IMR-90 (cell line): ENCODE results near the gene WIPF2.

Experiments used
- POLR2A ChIP-seq: IDR thresholded peaks from 2 replicates; pipeline ENCODE4 v1.6.1; 2012; ENCODE audit warnings: mild to moderate bottlenecking, low read depth, low read length
- SMC3 ChIP-seq: fragments of 150-350 bp; IDR thresholded peaks from 2 replicates; pipeline ENCODE4 v1.6.1; 2016; ENCODE audit warnings: low read depth, mild to moderate bottlenecking, antibody characterized with exemption, low read length, moderate library complexity
- TF ChIP-seq, protein P1 (sequence below): conservative IDR thresholded peaks from 2 replicates; pipeline ENCODE4 v1.5.1; 2012; ENCODE audit warnings: mild to moderate bottlenecking, low read depth, low read length, improper control_type of control experiment

- TF ChIP-seq POLR2A (no peak), SMC3 (no peak)
- TF ChIP-seq, protein P1, sequence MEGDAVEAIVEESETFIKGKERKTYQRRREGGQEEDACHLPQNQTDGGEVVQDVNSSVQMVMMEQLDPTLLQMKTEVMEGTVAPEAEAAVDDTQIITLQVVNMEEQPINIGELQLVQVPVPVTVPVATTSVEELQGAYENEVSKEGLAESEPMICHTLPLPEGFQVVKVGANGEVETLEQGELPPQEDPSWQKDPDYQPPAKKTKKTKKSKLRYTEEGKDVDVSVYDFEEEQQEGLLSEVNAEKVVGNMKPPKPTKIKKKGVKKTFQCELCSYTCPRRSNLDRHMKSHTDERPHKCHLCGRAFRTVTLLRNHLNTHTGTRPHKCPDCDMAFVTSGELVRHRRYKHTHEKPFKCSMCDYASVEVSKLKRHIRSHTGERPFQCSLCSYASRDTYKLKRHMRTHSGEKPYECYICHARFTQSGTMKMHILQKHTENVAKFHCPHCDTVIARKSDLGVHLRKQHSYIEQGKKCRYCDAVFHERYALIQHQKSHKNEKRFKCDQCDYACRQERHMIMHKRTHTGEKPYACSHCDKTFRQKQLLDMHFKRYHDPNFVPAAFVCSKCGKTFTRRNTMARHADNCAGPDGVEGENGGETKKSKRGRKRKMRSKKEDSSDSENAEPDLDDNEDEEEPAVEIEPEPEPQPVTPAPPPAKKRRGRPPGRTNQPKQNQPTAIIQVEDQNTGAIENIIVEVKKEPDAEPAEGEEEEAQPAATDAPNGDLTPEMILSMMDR = no peak
Measured at GRCh38 chr17:40283662-40284061, 64.6 kb downstream of the WIPF2 start.
